ENCODE data around the gene PRG3. TPM values are rescaled to one million over a fixed set of nuclear protein-coding genes. Genes with fewer than 3 reads are reported as not detected.
"Not testable (repeated sequence)": the region's sequence is repeated elsewhere in the genome, so short reads cannot be mapped to it uniquely, and the experiment has no call there.

The PRG3 gene
- total RNA-seq, 1 donor from 2014 or later = not detected

DNA sequence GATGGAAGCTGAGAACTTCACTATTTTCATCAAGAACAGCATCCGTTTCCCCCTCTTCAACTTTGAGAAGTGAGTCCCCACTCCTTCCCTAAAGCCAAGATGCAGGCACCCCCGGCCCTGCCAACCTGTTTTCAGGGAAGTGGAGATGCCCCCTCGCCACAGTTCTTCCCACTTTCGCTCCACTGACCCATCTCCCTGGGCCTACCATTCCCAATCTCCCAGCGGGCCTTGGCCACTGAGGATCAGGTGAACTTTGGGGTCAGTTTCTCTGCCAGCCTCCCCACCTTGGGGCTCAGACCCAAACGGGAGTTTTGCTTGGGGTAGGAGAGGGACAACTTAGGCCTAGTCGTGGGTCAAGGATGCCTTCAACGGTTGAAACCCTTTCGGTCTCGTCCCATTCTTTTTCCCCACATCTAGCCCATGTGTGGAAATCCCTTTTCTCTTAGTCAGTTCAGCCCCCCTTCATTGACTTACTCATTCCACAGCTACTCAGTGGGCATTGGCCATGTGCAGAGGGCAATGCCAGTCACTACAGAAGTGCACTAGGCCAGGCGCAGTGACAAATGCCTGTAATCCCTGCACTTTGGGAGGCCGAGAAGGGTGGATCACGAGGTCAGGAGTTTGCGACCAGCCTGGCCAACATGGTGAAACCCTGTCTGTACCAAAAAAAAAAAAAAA, 32.2 kb downstream of the PRG3 start:
- intact Hi-C loops (cut with DNase I) = loop anchor here (5.0 to 10.0 kb wide), 5 partner anchors 79 to 1166 kb away; partner anchors contain the start of genes SLC43A3 and YPEL4
- DNase-seq (ENCODE audit: low spot score) = no peak

DNA sequence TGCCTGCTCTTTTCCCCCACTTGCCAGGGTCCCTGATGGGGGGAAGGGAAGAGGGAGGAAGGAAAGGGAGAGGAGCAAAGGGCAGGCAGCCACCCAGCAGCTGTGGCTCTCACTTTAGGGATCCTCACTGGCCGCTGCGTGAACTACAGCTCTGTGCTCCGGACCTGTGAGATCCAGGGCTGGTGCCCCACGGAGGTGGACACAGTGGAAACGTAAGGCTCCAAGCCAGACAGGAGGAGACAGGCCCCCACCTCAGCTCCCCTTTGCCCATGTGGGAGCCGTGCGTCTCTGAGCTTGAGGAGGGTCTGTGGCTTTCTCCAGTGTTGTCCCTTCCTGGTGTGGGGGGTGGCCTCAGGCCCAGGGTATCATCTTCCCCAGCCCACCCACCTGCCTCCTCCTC, 32.9 kb downstream of the PRG3 start:
- DNase-seq (ENCODE audit: low spot score) = no peak
- intact Hi-C loops (cut with DNase I) = loop anchor here (5.0 to 10.0 kb wide), 5 partner anchors 79 to 1167 kb away; partner anchors contain the start of genes SLC43A3 and YPEL4

DNA sequence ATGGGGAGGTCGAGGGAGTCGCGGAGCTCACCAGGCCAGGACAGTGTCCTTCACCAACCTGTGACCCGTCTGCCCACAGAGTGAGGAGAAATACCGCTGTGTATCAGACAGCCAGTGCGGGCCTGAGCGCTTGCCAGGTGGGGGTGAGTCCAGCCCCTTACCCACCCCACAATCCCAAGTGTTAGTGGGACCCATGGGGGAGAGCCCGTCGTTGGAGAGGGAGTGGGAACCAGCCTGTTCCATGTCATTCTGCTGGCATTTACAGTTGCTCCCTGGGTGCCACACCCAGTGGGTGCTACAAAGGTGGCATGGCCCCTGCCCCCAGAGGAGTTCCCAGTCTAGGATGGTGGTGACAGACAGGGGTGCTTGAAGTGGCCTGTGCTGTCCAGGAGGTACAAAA, 33.6 kb downstream of the PRG3 start:
- intact Hi-C loops (cut with DNase I) = loop anchor here (2.0 to 10.0 kb wide), 6 partner anchors 80 to 1167 kb away; partner anchors contain the start of genes SLC43A3 and YPEL4
- DNase-seq (ENCODE audit: low spot score) = no peak

DNA sequence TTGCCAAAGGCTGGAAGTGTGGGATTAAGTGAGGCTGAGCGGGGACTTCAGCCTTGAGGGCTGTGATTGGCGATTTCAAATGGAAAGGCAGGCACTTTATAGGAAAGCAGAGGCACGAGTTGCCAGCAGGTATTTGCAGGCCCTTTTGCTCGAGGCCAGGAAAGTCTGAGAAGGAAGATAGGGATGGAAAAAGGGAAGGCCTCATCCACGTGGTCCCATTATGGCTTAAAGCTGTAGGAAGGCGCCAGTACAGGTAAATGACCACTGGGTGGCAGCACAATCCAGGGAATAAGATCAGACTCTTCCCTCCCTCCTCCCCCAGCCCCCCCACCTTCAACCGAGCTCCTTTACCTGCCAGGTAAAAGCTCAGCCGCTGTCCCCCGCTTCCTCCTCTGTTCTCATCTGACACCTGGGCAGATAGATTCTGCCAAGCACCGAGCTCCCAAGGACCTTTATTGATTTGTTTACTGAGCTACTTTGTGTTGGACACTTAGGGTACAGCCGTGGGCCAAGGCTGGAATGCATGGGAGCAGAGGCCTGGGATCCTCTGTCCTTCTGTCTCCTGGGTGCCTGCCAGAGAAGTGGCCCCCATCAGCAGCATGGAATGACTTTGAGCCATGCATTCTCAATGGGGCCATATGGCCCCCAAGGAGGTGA, 35.3 kb downstream of the PRG3 start:
- DNase-seq (ENCODE audit: low spot score) = no peak
- intact Hi-C loops (cut with DNase I) = loop anchor here (2.0 to 10.0 kb wide), 6 partner anchors 82 to 1169 kb away; partner anchors contain the start of genes SLC43A3 and YPEL4

DNA sequence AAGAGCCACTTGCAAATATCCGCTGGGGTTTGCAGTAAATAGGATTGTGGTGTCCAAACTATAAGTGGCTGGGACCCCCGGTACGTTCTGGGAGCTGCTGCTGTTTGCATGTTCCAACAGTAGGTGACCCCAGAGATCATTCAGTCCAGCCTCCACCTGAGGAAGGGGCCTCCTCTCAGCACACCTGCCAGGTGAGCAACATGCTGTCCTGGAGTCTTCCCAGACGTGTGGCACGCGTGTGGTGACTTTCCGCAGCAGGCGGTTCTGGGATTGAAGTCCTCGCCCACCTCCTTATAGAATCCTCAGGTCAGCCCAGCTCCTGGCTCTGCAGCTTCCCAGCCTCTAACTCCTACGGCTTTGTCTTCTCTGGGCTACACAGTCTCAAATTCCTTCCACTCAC, 36.1 kb downstream of the PRG3 start:
- intact Hi-C loops (cut with DNase I) = loop anchor here (5.0 to 10.0 kb wide), 5 partner anchors 82 to 1170 kb away; partner anchors contain the start of genes SLC43A3 and YPEL4
- no peak for DNase-seq (ENCODE audit: low spot score)

DNA sequence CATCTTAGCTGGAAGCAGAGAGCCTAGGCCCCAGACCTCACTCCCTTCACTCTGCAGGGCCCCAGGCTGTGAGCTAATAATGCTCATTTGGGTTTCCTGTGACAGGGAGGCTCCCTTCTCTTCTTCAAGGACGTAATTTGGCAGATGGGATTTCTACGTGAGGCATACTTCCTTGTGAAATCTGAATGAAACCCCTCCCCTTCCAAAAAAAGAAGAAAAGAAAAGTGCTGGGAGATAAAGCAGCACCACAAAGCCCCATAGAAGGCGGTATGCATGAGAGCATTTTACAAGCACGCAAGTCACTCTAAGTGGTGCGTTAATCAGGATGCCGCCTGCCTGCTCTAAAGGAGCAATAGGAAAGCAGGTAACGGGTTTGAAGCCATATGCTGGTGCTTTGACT, 37.1 kb downstream of the PRG3 start:
- DNase-seq (ENCODE audit: low spot score) = no peak
- intact Hi-C loops (cut with DNase I) = loop anchor here (10.0 kb wide), 2 partner anchors 111 to 1171 kb away; no protein-coding TSS in a partner anchor

DNA sequence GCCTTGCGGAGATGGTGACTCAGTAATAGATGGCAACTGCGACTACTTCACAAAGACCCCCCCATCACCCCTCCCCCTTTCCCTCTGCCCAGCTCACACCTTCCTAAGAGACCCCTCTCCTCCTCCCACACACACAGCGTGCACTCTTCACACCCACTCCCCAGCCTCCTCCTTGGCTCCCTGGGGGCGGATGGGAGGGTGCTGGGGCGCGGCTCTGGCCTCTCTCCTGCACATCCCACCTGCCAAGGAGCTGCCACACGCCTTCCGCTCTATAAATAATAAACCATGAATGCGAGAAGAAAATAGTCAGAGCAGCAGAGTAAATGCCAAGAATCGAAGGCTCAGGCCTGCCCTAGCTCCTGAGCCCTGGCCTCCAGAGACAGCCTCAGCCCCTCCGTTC, 38.2 kb downstream of the PRG3 start:
- intact Hi-C loops (cut with DNase I) = loop anchor here (10.0 kb wide), 2 partner anchors 112 to 1172 kb away; no protein-coding TSS in a partner anchor
- no peak for DNase-seq (ENCODE audit: low spot score)

DNA sequence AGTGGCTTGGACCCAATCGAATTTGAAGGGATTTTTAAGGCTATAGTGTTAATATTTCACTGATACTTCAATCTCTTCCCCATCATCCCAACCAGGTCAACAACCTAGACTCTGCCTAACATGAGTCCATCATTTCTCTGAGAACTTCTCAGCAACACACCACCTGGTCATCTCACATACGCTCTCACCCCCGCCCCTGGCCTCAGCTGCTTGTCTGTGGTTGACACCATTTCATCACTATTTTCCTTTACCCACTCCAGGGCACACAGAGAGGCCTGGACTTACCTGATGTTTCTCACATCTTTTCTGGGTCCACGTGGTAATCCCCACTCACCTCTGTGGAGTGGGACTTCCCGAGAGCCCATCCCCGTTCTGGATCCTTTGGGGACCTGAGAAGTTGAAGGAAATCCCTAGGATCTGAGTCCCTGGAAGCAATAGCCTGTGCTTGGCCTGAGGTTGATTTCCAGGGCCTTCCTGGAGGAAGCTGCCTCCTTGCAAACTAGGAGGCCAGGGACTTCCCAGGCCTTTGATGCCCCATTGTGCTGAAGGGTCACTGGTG, 39.6 kb downstream of the PRG3 start:
- DNase-seq (ENCODE audit: low spot score) = no peak
- intact Hi-C loops (cut with DNase I) = loop anchor here (10.0 kb wide), 2 partner anchors 113 to 1173 kb away; no protein-coding TSS in a partner anchor

DNA sequence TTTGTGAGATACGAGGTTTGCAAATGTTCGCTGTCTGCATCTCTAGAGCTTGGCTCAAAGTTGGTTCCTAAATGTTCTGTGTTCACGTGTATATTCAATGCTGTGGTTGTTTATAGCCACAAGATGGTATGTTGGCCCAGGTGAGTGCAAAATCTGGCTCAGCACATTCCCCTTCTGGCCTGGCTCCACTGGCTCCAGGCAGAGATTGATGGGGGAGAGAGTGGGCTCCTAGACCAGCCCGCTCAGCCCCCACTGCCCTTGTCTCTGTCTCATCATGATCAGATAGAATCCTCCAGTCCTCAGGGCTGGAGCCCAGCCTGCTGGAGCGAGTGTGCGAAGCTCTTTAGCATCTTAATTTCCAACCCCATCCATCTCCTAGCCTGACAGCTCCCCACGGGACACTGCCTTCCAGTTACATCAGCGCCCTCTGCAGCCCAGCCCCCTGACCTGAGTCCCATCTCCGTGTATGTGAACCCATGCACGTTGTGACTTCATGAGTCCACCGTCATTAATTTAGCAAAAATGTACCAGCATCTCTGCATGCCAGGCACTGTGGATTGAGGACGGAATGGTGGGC, 40.8 kb downstream of the PRG3 start:
- DNase-seq (ENCODE audit: low spot score) = peak; percentile 24
- intact Hi-C loops (cut with DNase I) = loop anchor here (10.0 kb wide), 2 partner anchors 115 to 1175 kb away; no protein-coding TSS in a partner anchor

DNA sequence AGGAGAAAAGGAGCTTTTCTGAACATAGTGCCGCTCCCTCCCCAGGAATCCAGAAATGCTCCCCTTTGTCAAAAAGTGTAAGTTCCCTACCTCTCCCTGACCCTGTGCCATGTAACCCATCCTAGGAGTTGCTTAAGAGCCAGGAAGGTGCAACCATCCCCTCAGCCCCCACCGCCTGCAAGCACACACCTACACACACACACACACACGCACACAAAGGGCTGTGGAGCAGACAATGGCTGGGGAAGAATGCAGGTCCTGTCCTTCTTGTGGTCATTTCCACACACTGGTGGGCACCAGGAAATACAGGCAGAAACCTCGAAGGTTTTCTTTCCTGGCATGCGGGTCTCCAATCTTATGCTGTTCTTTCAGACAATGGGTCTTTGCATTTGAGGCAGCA, 41.6 kb downstream of the PRG3 start:
- intact Hi-C loops (cut with DNase I) = loop anchor here (5.0 kb wide), 1 partner anchor 193 kb away; the partner anchor contains the start of gene TIMM10
- no peak for DNase-seq (ENCODE audit: low spot score)

DNA sequence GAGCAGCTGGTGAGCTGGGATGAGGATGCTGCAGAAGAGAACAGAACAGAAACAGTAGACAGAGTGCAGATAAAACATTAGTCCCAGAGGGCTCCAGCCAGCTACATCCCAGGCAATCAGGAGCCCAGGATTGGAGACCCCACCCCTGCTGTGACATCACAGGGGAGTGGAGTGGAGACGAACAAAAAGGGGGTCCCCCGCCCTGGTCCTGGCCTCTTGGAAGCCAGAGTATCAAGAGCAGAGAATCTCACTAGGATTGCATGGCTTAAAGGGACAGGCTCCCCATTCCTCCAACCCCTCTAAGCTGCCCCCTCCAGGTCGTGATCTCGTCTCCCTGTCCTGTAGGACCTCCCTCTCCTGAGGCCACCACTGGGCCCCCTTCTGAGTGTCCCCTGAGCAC, 42.8 kb downstream of the PRG3 start, which contains the start of gene P2RX3:
Gene P2RX3 (plus strand): TSS at position 211 of the 400 bp plus-strand sequence. CDS start 199 bp downstream, outside the sequence.
- peak; percentile 39 for DNase-seq (ENCODE audit: low spot score)
- intact Hi-C loops (cut with DNase I) = loop anchor here (5.0 kb wide), 1 partner anchor 194 kb away; the partner anchor contains the start of gene TIMM10

DNA sequence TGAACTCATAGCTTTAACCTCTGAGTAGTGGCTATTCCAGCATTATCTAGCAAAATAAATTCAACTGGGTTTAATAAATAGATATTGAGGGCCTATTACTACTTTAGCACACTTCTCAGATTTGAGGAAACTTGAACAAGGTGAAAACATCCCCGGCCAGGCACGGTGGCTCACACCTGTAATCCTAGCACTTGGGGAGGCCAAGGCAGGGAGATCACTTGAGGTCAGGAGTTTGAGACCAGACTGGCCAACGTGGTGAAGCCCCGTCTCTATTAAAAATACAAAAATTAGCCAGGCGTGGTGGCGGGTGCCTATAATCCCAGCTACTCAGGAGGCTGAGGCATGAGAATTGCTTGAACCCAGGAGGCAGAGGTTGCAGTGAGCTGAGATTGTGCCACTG, 44.1 kb downstream of the PRG3 start:
- DNase-seq (ENCODE audit: low spot score) = not testable (repeated sequence)
- intact Hi-C loops (cut with DNase I) = loop anchor here (5.0 kb wide), 1 partner anchor 195 kb away; the partner anchor contains the start of gene TIMM10

DNA sequence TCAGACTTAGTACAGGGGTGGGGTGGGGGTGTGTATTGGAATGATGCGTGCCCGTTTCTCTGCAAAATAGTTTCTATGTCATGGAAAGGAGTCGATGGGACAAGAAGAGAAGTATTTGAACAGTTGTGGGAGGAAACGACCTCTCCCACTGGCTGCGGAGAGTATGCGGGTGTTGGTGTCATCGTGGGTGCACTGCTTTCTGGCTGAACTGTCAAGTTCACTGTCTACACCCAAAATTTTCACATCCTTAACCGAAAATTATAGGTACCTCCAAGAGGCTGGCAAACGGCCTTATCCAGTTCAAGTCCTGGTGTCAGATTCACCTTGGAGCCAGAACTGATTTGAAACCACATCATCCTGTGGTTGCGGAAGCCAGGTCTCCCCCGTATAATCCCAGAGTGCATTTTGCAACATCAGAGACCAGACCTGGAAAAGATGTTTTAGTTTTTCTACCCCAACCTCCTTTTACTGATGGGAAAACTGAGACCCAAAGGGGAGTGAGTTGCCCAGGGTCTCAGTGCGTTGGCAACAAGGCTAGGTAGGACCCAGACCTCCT, 44.8 kb downstream of the PRG3 start:
- DNase-seq (ENCODE audit: low spot score) = no peak
- intact Hi-C loops (cut with DNase I) = loop anchor here (5.0 kb wide), 1 partner anchor 196 kb away; the partner anchor contains the start of gene TIMM10

DNA sequence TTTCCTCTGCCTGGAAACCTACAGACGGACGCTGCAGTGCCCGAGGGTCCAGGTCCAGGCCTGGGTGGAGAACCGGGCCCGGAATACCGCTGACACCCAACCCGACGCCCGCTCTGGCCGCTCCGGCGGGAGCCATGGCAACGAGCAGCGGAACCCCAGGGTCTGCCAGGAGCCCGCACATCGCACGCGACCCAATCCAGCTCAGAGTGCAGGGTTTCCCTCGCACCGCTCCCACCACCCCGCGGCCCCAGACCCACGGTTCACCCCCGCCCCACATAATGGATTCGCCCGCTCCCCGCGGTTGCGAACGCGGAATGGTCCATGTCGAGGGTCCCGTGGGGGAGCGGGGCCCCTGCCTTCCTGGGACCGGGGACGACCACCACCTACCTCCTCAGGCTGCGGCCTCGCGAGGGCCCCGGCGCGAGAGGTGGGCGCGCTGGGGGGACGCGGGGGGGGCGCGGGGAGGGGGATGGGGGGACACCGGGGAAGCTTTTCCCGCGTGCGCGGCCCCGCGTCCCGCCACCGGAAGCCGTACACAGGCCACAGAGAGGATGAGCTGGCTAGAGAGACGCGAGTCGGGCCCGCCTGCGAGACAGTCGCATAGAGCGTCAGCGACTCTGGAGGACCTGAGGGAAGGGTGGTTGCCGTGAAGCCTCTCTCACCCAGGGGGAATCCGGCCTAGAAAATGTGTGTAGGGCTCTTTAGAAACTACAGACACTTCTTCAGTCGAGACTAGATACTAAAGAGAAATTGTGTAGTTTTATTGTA, 45.4 kb downstream of the PRG3 start, which contains the start of gene SSRP1:
Gene SSRP1 (minus strand): TSS at position 550 of the 768 bp plus-strand sequence. CDS start 771 bp downstream, outside the sequence.
- intact Hi-C loops (cut with DNase I) = loop anchor here (5.0 kb wide), 1 partner anchor 197 kb away; the partner anchor contains the start of gene TIMM10
- DNase-seq (ENCODE audit: low spot score) = peak; percentile 95

DNA sequence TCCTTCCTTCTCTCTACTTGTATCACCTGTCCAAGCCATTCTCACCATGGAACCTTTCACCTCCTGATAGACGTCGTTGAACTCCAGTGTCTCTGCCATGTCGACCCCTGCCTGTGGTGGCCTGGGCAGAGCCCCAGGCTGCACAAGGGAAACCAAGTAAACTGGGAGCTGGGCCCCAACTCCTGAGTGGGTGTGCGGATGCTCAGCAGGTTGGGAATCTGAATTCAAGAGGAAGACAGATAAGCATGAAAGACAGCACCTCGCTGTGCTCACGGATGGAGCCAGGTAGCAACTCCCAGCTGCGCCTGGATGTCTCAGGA, 46.0 kb downstream of the PRG3 start:
- no peak for DNase-seq (ENCODE audit: low spot score)
- intact Hi-C loops (cut with DNase I) = loop anchor here (5.0 kb wide), 1 partner anchor 197 kb away; the partner anchor contains the start of gene TIMM10

DNA sequence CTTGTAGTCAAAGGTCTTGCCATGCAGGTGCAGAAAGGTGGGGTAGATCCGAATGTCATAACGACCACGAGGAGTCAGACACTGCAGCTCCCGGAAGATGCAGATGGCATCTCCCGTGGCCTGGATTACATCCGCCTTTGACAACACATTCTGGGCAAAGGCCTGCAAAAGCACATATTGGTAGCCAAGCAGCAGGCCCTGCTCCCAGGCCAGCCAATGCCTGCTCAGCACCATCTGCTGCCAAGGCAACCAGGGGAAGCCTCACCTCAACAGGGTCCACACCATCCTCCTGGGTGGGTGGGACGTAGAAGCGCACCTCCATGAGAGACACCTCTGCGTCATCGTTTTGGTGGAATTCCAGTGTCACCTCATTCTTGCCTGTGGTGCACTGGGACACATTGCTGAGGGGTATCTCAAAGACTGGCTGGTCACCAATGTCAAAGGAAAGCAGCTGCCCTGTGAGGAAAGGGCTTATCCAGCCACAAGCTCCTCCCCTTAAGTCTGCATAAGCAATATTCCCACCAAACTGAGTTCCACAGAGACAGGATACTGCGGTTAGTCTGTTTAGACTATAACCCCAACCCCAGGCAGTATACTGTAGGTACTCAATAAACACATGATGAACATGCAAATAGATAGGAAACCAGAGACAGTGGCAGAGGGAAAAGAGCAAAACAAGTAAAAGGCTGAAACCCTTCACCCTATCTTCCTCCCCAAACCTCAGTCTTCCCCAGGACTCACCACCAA, 48.1 kb downstream of the PRG3 start:
- intact Hi-C loops (cut with DNase I) = no loop called here
- DNase-seq (ENCODE audit: low spot score) = no peak

DNA sequence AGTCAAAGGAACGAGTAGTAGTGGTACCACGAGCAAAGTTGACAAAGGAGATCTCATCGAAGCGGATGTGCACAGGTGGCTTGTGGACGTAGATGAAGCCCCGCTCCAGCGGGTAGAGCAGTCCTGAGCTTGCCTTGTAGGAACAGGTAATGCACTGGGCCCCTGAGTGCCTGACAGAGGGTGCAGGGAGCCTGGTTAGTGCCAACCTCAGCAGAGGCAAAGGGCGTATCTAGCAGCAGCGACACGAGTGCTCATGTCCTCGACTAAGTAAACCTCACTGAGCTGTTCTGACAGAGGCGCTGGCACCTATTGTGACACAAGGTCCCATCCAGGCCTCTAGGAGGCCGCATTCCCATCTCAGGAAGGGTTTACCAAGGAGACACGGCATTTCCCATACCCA, 49.2 kb downstream of the PRG3 start:
- intact Hi-C loops (cut with DNase I) = no loop called here
- DNase-seq (ENCODE audit: low spot score) = no peak

DNA sequence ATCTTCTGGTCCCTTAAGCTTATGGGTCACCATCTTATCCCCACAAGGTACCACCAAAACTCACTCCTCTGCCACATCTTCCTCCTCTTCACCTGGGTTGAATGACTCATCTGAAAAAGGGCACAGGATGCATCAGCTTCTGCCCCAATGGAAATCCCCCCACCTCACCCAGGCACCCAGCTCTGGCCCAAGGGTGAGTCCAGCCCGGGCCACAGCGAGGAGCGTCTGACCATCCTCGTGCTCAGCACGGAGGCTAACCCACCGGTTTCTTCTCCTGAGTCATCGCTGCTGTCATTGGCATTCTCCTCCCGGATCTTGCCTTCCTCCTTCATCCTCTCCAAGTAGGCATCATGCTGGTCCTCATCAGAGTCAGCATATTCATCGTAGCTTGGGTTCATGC, 50.9 kb downstream of the PRG3 start:
- DNase-seq (ENCODE audit: low spot score) = no peak
- intact Hi-C loops (cut with DNase I) = no loop called here

Measured in cardiac septum (tissue), 1 donor.